HG03039 (cell line): ENCODE measurements around the gene ARMH4.

ENCODE experiments used
- ATAC-seq: cut with Tn5 transposase; IDR thresholded peaks from one replicate; pipeline ENCODE4 v1.9.1; 2021; ENCODE audit warnings: mild to moderate bottlenecking, moderate library complexity; ENCODE audit not compliant: unreplicated experiment

Gene ARMH4

DNA sequence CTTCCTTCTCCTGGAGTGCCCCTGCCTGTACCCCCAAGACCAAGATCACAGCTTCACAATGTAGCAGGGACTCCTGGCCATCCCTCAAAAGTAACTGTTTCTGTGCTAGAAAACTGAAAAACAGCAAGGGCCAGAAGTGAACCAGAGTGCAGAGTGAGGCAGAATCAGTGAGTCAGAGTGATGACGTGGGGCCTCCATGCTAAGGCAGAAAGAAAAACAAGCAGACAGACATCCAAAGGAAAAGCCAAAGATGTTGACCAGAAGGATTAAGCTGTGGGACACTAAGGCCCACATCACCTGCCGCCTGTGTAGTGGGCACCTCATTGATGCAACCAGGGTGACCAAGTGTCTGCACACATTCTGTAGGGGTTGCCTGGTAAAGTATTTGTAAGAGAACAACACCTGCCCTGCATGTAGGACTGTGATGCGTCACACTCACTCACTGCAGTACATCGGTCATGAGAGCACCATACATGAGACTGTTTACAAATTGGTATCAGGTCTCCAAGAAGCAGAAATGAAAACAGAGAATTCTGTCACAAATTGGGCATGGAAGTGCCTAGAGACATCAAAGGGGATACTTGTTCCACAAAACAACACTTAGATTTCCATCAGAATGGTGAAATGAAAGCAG is 51.2 kb downstream of the ARMH4 start:
- ATAC-seq: no peak

DNA sequence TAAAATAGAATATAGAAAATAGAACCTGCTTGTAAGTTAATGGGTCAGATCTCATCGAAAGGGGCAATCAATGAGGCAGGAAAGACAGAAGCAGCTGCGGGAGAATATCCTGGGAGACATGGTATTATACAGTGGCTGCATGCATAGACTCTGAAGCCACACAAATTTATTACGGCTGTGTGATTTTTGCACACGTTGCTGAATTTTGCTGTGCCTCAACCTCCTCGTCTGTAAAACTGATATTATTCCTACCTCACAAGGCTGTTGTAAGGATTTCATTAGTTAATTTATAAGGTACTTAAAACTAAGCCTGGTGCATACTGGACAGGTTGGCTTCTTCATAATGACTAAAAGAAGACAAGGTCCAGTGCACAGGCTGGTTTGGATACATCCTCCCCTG is 52.3 kb downstream of the ARMH4 start:
- ATAC-seq: no peak

DNA sequence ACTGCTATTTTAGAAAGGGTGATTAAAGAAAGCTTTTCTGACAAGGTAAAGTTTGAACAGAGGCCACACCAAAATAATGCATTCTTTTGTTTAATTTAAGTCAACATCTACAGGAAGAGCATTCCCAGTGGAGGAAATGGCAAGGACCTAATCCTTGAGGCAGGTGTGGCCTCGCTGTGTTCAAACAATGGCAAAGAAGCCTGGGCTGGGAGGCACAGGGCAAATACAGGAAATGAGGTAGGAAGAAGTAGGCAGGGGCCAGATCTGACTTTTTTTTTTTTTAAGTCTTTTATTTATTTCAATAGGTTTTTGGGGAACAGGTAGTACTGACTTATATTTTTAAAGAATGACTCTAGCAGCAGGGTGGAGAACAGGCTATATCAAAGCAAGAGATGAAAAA is 53.5 kb downstream of the ARMH4 start:
- no peak for ATAC-seq

DNA sequence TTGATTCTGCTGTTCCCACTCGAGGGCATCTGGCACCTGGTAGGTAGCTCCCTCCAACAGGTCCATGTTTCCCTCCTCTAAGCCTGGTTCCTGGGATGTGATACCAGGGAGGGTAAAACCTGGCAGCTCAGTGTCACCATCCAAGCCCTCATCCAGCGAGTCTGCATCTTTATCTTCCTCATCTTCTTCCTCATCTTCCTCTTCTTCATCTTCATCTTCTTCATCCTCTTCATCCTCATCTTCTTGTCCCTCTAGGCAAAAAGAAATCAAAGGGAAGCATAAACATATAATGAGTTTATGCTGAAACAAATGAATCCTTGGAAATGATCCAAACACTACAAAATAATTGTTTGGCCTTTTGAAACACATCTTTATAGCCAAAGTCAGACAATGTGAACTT is 55.3 kb downstream of the ARMH4 start:
- no peak for ATAC-seq

DNA sequence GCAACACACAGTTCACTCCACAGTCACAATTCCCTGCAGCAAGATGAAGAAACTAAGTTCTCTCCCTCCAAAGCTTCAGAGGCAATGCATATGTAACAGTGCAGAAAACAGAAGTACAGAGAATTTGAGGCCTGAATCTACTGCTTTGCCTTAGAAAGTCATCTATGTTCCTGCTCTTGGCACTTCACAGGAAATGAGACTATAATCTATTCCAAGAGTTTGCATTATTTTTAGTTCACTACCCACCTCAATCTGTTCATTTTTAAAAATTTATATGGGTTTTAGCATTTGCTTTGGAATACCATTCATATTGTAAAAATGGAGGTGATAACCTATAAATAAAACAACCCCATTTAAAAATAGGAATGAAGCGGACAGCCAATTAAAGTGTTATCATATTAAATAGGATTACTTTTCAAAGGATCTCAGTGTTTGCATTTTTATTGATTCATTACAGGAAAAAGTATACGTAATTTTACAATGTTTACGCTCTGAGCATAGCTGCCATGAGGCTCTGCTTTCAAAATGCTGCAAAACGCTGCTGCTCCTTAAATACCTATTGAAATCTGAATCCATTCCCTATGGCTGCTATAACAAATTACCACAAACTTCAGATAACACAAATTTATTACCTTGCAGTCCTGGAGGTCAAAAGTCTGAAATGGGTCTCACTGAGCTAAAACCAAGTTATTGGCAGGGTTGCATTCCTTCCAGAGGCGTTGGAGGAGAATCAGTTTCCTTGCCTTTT is 60.0 kb downstream of the ARMH4 start:
- no peak for ATAC-seq

DNA sequence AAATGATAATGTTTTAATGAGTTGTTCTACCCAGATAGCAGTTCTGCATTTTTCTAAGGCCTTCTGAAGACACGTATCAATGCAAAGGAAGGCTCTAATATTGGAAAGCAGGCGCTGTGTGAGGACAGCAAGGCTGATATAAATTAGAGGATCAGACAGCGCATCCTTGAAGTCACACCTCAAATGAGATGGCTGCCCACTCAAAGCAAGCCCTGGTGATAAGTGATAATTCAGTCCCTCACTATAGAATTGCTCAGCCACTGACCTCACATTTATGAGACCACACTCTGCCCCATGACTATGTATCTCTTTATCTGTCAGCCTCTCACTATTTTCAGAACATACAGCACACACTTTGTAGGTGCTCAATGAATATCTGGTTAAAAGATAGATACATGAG is 62.4 kb downstream of the ARMH4 start:
- ATAC-seq: no peak

DNA sequence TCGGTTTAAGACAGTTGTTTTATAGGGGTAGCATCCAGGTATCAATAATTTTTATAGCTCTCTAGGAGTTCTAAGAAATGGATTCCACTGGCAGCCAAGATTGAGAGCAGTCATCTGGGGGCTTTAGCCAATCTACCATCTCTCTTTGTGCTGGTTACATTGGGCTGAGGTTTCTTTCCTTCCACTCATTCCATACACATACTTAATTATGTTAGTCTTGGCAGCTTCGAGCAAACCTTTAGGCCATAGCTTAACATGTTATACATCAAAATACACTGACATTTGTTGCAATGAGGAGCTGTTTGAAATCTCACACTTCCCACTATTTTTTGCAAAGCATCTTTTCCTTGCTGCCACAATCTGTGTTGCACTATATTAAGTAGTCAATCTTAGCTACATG is 63.1 kb downstream of the ARMH4 start:
- no peak for ATAC-seq

DNA sequence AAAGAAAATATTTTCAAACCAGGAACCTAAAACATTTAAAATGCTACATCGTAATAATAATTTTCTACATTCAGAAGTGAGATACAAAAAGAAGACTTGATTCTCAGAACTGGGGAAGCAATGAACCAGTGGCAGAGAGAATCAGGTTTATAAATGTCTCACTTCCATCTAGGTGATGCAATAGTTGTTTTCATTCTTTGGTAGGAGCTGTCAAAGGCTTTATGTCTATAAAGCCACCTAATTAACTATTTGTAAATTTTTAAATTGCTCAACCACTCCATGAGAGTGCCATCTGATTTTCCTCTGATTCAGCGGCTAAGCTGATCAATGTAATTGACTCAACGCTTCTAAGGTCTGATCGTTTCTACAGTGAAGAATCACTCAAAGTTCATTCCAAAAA is 66.1 kb downstream of the ARMH4 start:
- no peak for ATAC-seq

DNA sequence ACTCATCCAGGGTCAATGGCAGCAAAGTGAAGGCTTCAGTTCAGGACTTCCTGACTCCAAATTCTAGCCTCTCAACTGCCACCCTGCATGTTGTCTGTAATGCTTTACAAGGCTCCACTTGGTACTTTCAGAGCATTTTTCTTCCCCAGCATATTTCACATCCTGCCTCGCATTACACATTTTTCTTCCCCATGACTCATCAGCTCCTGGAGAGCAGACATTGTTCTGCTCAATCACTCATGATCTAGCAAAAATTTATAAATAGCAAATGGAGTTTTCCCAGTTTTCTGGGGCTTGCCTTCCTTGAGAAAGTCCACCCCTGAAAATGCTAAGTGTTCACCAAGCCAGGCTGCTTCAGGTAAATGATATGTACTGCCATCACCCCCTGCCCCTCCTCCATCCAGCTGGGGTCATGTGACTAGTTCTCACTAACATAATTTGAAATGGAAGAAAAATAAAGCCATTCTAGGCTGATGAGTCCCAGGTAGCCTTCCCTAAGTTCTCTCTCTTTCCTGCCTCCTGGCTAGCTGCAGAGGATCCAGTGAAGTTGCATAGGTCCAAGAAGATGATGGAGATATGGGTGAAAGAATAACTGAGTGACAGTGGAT is 69.4 kb downstream of the ARMH4 start:
- ATAC-seq: no peak

DNA sequence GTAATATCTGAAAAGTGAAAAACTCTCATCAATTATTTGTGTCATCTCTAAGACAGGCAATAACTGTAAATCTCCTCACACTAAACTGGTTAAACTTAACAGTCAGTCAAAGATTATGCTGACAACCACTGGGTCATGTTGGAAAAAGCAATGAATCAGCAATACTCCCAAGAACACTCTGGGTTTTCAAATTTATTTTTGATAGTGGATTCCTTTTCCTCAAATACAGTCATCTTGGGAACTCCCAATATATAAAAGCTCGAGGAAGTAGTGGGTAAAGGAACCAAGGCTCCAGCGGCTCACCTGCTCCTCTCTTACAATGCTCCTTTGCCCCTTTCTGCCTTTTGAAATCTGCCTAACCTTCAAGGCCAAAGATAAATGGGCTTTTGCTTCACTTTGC is 70.0 kb downstream of the ARMH4 start:
- no peak for ATAC-seq

DNA sequence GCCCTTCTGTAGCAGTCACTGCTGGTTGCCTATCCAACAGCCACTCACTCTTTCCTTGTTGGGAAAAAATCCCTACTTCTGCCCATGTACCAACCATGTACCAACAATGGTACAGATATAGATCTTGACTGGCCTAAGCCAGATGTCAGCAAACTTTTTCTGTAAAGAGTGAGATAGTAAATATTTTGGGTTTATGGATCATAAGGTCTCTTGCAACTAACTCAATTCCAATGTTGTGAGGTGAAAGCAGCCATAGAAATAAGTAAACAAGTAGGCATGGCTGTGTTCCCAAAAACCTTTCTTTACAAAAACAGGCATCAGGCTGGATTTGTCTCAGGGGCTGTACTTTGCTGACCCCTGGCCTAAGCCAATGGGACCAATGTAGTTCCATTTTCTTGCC is 73.5 kb downstream of the ARMH4 start:
- ATAC-seq: no peak

DNA sequence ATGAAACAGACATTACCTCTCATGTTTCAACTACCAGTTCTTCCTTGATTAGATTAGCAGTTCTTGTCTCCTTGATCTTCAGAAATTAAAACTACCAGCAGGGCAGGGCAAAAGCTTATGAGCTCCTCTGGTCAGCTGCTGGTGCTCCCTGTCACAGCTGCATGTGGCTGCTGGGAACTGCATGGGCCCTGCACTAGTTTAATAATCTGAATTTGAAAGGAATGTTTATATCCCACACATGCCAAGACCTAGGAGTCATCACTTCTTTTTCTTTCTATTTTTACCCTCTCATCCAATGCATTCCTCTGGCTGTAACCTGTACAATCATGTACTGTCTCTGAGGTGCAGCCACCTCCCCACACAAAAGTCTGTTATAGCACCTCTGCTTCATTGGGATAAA is 73.9 kb downstream of the ARMH4 start:
- no peak for ATAC-seq

DNA sequence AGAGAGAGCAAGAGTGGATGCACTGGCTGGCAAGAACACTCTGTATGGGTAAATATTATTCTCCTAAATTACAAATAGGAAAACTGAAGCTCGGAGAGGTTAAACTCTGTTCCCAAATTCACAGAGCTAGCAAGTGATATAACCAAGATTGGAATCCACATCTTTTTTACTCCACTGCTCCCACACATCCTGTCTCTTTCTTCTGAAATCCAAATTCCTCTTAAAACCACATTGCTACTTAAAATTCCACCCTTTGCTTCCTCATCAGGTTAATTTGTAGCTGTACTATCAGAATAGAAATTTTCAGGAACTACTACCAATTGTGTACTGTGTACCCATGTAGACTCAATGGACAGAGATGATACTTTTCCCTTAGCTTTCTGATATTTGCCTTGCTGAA is 74.4 kb downstream of the ARMH4 start:
- no peak for ATAC-seq

DNA sequence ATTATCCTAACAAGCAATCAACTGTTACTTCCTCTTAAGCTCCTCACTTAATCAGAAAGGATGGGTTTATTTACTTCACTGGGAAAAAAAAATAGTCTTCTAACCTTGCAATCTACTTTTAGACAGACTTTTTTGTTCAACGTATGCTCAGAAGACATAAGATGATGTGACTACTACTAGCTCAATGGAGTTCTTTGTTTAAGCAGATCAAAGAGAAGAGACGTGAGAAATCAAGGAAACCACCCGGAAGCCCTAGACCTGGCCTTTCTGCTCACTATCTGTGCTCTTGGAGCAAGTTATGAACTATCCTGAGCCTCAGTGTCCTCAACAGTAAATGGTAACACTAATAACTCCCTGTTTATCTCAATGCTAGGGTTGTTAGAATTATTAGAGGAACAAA is 78.5 kb downstream of the ARMH4 start:
- no peak for ATAC-seq

DNA sequence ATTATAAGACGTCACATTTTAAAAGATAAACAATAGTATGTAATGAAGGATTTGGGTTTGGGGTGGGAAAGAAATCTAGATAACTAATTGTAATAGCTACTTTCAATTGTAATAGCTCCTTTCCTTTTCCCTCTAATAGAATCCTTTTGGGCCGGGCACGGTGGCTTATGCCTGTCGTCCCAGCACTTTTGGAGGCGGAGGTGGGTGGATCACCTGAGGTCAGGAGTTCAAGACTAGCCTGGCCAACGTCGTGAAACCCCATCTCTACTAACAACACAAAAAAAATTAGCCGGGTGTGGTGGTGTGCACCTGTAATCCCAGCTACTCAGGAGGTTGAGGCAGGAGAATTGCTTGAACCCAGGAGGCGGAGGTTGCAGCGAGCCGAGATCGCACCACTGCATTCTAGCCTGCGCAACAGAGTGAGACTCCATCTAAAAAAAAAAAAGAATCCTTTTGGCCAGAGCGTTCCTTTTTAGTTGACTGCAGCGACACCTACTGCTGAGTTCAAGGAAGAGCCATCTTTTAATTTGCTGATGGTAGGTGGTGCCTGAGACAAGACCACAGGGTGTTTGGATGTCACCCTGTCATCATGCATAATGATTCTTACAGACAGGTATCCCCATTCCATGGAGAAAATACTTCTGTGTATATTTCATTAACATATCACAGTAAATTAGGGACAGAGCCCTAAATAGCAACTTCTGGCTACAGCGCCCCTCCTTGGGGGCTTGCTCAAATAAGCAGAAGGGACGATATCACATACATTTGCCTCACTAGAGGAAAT is 79.5 kb downstream of the ARMH4 start:
- ATAC-seq: no peak

DNA sequence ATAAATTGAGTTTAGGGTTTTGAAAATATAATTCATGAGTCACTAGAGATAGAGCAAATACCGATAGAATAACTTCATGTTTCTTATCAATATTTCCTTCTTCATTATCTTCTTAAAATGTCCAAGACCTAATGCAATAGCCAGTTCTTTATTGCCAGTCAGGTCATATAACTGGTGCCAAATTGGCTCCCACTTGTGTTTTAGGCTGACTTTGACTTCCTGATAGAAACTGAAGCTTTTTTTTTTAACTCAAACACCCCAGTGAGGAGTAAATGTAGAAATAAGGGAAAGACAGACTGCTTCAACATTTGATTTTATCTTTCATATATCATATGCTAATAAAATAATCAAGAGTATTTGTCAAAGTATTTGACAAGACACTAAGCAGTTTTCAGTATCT is 80.7 kb downstream of the ARMH4 start:
- no peak for ATAC-seq

DNA sequence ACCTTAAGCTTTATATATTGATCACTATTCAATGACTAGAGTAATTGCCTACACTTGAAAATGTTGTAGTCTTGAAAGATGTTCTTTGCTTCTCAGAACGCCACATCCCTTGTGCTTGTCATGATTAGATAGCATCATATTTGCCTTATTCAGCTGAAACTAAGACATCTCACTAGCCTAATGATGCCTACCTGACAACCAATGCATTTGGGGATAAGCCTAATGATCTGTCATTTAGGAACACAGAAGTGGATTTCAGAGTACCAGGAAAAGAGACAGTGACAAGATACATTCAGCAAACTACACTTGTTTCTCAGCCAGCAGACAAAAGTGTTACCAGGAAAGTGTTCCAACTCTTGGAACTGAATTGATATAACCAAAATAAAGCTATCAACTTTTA is 83.7 kb downstream of the ARMH4 start:
- no peak for ATAC-seq

DNA sequence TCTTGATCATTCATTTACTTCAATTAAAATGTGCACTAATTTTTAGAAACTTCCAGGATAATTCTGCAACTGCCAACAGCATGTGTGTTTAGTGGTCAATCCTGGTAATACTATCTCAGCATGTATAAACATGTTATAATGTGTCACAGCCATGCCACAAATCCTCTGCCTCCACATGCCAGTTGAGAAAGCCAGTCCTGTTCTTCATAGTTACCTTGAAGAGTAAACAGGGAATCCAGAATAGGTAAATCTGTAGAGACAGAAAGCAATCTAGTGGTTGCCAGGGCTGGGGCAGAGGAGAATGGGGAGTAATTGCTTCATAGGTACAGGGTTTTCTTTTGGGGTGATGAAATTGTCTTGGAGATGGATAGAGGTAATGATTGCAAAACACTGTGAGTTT is 85.9 kb downstream of the ARMH4 start:
- ATAC-seq: no peak

DNA sequence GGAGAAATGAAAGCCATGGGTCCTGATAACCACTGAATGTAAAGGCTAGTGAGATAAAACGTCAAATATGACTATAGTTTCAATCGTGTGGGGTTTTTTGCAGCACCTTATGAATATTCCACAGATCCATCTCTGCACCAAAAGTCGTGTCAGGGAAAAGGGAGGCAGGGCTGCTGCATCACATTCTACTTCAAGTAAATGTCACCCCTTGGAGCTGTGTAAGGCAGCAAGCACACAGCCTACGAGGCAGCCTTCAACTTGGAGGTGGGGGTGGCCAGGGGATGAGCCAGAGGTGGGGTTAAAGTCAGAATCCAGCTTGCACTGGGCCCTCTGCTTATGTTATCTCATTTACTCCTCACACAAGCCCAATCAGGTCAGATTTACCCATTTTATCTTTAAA is 90.4 kb downstream of the ARMH4 start:
- ATAC-seq: no peak

DNA sequence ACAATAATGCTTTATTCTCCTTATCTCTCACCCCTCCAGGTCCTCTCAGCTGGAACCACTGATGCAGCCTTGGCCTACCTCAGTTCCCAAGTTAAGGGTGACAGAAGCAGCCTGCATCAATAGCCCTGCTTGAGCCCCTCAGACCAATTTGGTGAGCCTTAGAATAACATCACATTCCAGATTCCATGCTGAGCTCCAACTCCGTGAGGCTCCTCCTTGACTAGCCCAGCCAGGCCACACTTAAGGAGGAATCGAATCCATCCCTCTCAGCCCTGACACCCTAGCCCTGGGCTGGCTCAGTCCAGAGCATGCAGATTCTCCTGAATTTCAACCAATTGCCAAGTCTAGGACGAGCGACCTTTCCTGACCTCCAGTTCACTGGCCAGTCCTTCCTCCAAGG is 91.1 kb downstream of the ARMH4 start:
- no peak for ATAC-seq

DNA sequence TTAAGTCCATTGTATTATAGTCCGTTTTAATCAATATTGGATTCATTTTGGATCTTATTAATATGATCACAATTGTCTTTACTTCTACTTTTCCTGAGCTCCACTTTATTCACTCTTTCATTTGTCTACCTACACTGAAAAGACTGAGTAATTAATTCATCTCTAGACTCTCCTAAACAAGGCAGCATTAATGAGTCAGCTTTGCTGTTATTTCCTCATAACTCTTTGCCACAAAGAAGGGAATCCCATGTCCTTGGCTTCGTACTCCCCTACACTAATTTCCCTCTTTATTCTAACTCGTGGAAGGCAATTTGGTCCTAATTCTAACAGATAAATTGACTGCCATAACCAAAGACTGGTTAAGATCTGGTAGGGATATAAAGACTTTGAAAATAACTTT is 91.9 kb downstream of the ARMH4 start:
- no peak for ATAC-seq

DNA sequence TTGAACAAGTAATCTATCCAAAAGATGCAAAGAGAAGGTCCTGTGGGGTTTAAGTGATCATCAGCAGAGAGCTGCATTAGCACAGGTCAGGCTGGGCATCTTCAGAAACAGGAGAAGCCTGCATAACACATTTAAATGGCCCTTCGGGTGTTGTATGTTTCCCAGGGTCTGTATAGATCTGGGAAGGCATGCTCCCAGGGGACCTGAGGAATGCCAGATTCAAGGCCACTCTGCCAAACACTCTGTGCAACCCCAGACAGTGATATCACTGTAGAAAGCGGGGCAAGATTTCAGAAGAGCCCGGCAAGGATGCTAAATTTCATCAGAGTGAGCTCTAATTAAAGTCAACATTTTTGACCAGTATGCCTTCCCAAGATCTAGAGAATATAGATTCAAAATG is 92.9 kb downstream of the ARMH4 start:
- ATAC-seq: no peak
